T-helper 2 cell treated with Interferon-gamma antibody and Interleukin-4, amounts not matched to agents 100 ng/mL and 5 ng/mL, for 36 hours (primary cell): ENCODE data around the gene NPTX1. TPM values are rescaled to one million over a fixed set of nuclear protein-coding genes. Genes with fewer than 3 reads are reported as not detected.
"Not testable (repeated sequence)": the region's sequence is repeated elsewhere in the genome, so short reads cannot be mapped to it uniquely, and the experiment has no call there.

Experiments
- intact Hi-C: fragments of 100-400 bp; cut with micrococcal nuclease; formaldehyde crosslinking; loops from one replicate; pipeline ENCODE4 v1.15.1; 2023
- total RNA-seq: library from RNA; stranded (reverse); gene quantifications from 2 replicates; pipeline ENCODE4 v1.2.3, GENCODE V29; 2022

The NPTX1 gene, protein sequence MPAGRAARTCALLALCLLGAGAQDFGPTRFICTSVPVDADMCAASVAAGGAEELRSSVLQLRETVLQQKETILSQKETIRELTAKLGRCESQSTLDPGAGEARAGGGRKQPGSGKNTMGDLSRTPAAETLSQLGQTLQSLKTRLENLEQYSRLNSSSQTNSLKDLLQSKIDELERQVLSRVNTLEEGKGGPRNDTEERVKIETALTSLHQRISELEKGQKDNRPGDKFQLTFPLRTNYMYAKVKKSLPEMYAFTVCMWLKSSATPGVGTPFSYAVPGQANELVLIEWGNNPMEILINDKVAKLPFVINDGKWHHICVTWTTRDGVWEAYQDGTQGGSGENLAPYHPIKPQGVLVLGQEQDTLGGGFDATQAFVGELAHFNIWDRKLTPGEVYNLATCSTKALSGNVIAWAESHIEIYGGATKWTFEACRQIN
- total RNA-seq = 28.3 and 29.5 TPM in 2 replicates

DNA sequence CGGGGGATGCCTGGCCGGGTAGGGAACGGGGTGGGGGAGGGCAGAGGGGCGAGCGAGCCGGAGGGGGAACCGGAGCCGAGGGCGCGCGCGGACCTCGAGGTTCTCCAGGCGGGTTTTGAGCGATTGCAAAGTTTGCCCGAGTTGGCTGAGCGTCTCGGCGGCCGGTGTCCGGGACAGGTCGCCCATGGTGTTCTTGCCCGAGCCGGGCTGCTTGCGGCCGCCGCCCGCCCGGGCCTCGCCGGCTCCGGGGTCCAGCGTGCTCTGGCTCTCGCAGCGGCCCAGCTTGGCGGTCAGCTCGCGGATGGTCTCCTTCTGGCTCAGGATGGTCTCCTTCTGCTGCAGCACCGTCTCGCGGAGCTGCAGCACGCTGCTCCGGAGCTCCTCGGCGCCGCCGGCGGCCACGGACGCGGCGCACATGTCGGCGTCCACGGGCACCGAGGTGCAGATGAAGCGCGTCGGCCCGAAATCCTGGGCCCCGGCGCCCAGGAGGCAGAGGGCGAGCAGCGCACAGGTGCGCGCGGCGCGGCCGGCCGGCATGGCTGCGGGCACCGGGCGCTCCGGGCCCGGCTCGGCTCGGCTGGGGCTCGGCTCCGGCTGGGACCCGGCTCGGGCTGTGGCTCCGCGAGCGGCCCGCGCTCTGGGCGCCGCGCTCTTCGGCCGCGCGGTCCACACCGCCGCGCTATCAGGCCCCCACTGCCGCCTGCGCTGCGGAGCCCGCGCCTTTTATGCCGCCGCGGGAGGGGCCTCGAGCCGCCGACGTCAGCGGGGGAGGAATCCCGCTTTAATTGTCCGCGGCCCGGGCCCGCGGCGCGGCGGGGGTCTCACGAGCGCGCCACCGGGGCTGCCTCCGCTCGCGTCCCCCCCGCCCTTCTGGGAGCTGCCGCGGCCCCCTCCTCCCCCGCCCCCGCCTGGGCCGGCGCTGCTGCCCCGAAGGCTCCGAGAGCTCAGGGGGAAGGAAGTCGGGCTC, at the start of gene NPTX1:
NPTX1 (minus strand) TSS at position 698 of the 967 bp plus-strand sequence; CDS start at position 537, 161 bp downstream.
- intact Hi-C loops = no loop called here

DNA sequence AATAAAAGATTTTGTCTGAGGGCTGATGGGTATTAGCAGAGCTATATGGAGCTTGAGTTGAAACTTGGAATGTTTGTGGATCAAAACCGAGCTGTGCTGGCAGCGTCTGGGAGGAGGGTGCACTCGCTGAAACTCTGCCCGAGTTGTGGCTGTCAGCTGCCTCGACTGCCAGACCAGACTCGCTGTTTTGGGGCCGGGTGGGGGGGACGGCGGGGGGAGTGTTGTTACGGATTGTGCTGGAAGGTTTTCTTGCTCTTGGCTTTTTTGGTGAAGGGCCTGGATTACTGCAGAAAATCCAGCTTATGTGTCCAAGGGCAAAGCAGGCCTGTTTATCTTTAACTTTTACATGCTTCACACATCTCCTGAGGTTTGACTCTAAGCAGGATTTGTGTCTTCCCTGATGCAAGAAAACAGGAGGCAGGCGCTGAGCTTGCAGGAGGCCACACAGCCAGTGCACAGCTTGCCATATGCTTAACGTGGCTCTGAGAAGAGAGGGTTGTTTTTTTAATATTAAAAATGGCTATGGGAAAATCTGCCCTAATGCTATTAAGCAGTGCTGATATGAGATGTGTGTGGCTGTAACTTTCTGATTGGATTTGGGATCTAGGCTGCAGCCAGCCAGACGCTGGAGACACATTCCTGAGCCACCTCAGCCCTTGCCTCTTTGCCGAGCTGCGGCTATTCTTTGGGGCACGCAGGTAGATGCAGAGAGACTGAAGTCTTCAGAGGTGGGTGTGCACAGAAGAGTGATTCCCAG, 47.7 kb upstream of the NPTX1 start:
- intact Hi-C loops = no loop called here

DNA sequence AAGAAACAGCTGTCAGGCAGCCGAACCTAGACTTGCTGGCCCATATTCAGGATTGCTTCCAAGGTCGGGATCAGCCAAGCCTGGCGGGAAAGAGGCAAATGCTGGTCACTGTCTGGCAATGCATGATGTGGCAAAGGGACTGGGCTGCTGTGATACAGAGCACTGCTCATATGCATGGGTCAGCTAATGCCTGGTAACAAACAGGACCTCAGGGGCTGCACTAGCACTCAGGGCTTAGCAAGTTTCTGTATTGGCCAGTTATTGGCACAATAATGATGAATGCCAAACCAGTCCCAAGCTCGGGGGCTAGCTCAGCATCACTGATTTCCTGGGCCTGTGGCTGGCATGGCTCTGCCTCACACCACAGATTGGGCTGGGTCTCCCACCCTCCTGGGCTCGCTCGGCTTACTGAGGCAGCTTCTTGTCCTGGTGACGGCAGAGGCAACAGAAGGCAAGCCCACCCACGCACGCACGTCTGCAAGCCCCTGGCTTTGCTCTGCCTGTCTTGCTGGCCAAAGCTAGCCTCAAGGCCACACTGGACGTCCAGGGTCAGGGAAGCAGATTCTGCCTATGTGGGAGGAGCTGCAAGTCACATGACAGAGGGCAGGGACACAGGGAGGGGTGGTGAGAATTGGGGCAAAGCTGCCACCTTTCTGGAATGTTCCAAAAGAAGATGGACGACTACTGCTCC, 46.8 kb upstream of the NPTX1 start:
- intact Hi-C loops = no loop called here

DNA sequence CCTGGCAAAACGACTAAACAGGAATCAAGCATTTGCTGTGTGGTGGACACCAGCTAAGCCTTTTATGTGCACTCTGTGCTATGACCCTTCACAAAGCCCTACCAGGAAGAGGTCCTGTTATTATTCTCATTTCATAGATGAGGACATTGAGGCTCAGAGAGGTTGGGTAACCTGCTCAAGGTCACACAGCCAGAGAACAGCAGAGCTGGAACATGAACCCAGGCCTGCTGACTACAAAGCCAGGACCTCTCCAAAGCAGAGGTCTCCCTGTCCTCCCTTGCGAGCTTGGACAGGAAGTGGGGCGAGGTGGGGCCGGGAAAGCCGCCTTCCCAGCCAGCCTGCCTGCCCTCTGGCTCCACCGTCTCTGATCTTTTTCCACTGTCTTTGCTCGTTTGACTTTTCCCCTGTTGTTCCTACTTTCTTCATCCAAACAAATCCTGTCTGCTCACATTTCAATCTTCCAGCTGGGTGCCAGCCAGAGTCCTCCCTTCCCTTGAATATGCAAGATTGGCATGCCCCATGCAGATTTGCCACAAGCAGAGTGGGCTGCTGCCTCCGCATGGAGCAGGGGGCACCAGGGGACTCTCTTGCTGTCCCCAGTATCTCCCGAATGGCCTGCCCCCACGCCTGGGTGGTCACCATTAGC, 44.5 kb upstream of the NPTX1 start:
- intact Hi-C loops = no loop called here

DNA sequence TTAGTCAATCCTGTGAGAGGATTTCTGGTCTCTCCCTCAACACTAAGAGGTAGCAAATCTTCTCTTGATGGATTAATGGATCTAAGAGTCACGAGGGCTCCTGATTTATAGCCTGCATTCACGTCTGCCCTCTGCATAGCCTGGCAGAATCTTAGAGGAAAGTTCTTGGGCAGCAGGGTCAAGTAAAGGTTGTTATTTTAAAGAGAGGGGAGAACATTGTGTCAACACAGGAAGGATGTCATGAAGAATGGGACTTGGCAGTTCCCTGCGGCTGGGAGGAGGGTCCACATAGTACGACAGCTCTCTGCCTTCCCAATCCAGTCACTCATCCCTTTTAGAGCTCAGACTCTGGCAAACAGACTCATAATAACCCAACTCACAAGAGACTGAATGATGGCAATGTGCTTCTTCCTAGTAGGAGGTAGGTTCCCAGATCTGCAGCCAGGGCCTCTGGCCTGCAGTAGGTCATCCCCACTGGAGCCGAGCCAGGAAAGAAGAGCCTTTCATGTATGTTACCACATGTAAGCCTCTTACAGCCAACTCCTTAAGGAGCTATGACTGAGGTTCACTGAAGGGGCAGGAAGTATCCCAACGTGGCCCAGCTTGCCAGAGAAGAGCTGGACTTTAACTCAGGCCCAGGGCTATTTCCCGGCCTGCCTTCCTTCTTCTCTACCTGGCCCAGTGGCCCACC, 42.8 kb upstream of the NPTX1 start:
- intact Hi-C loops = no loop called here

DNA sequence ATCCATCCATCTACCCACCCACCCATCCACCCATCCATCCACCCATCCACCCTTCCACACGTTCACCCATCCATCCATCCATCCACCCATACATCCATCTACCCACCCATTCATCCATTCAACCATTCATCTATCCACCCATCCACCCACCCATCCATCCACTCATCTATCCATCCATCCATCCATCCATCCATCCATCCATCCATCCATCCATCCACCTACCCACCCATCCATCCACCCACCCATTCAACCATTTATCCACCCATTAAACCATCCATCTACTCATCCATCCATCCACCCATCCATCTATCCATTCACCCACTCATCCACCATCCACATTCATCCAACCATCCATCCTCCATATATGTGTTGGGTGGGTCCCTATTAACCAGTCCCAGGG, 42.0 kb upstream of the NPTX1 start:
- intact Hi-C loops = no loop called here

DNA sequence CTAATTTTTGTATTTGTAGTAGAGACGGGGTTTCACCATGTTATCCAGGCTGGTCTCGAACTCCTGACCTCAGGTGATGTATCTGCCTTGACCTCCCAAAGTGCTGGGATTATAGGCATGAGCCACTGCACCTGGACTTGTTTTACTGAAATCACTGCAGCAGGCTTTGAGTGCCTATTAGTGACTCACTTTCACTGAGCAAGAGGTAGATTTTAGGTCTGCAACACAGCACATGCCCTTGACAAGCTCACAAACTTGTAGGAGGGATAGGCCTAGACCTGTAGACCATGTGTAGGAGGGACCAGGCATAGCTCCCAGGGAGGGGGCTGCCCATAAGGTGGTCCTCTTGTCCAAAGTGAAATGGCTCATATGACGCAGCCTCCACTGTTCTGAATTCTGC, 41.2 kb upstream of the NPTX1 start:
- intact Hi-C loops = no loop called here

DNA sequence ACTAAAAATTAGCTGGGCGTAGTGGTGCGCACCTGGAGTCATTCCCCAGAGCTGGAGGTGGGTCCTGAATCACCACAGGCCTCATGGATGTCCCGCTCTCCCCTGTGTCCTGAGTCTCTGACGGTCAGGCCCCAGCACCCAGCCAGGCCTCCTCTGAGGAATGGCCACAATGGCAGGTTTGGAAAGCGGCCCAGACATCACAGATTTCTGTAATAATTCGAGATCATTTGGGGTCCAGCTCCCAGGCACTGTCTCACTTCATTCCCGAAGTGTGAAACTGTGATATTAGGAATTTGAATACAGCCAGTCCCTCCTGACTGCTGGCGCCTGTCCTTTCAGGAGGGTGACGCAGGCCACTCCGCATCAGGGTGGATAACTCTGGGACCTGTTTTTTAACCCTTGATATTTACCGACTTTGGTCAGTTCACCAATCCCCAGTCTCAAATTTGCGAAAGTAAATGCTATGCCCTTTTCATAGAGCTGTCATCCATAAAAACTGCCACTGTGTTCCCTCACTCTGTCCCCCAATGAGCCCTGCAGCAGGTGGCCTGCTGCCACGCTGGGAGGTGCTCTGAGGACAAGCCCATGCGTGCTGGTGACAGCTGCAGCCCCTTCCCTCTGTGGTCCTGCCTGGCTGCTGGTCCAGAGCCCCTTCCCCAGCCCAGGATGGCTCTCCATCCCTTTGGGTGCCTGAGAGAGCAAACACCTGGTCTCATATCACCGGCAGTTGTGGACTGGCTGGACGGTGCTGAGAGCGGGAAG, 39.9 kb upstream of the NPTX1 start:
- intact Hi-C loops = no loop called here

DNA sequence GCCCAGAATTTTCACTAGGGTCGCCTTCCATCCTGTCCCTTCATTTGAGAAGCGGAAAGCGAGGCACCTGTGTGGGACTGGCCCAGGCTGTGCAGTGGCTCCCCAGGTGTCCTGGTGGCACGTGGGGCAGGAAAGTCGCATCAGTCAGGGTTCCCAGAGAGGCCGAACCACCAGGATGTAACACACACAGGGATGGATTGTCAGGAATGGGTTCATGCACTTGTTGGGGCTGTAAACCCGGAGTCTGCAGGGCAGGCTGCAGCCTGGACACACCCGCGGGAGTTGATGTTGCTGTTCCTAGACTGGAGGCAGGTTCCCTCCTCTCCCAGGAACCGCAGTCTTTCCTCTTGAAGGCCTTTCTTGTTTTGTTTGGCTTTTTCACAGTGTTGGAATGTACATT, 37.5 kb upstream of the NPTX1 start:
- intact Hi-C loops = no loop called here

DNA sequence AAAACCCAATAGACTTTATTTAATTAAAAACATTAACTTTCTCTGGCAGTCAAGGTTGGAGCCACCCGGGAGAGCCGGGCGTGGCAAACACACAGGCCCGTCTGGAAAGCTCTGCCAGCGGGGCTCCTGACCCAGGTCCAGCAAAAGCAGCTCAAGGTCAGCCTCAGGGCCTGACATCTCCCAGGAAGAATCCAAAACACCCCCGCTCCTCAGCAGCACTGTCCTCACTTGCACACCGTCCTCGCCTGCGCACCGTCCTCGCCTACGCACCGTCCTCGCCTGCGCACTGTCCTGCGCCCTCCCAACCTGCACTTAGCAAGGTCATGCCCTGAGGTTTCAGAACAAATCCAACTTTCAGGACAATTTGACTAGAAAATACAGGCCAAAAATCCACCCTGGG, 36.8 kb upstream of the NPTX1 start:
- intact Hi-C loops = no loop called here

DNA sequence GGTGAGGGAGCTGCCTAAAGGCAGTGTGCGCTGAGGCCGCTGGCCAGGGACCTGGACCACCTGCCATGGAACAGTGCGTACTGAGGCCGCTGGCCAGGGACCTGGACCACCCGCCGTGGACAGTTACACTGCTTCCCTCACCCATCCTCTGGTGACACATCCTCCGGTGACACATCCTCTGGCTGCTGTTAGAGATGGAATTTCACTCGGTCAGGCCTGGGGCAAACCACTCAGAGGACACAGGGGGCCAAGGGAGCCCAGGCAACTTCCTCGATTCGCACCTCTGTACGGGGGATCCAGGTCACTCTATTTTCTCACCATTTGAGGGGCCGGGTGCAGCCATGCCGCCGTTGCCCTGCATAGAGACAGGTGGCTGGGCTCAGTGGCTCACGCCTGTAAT, 35.8 kb upstream of the NPTX1 start:
- intact Hi-C loops = no loop called here

DNA sequence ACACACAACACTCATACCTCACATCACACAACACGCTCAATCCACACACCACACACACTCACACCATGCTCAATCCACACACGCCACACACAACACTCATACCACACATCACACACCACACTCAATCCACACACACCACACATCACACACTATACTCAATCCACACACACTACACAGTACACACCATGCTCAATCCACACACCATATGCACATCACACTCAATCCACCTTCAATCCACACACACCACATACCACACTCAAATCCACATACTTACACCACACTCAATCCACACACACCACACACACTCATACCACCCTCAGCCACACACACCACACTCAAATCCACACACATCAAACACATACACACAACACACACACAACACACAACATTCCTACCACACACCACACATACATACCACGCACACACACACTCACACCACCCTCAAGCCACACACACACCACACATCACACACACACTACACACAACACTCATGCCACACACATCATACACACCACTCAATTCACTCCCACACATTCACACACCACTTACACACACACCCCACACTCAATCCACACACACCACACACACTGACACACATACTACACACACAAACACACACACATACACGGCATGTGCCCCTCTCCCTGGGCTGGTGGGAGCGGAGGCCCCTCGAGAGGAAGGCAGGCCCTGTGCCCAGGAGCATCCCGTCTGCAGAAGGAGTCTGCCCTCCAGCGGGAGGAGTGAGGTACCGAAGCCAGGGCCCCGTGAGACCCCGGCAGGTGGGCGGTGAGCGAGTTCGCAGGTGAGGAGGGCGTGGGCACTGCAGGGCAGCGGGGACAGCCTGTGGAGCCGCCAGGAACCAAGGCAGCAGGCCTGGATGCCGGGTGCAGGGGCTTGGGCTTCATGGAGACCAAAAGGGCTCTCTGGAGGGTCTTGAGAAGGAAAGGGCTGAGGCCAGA, 35.1 kb upstream of the NPTX1 start:
- intact Hi-C loops = no loop called here

DNA sequence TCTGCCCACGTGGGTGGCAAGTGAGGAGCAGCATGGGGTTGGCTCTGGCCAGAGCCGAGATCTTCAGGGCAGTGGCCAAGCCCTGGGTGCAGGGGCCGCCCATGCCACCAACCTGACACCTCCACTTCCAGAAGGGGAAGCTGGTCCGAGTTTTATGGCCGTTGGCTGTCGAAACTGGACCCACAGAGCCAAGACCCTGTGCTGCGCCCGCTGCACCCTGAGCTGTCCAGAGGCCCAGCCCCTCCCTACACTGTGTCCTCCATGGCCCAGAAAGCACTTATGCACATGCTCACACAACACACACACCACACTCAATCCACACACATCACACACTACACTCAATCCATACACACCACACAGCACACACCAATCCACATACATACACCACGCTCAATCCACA, 34.4 kb upstream of the NPTX1 start:
- intact Hi-C loops = no loop called here

DNA sequence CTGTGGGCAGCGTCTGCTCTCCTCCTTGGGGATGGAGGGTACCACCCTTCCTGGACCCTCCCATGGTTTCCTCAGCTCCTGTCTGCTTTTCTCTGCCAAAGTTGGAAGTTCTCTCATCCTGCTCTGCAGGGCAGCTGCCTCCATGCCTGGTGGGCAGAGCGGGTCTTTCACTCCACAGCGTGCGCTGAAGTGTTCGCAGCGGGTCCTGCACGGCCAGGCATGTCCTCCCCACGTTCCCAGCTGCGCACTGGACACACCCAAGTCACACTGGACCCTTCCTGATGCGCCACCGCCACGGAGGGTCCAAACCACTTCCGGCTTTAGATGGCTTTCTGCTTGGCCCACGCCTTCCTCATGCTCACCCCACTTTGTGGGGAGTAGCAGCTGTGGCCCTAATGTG, 33.7 kb upstream of the NPTX1 start:
- intact Hi-C loops = no loop called here

DNA sequence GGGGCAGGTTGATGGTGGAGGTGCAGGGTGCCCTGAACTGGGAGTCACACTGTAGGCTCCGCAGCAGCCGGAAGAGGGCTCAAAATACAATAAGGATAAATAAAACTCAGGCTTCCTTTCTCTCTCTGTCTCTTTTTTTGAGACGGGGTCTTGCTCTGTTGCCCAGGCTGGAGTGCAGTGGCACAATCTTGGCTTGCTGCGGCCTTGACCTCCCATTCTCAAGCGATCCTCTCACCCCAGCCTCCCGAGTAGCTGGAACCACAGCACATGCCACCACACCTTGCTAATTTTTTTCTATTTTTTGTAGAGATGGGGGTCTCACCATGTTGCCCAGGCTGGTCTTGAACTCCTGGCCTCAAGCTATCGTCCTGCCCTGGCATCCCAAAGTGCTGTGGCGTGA, 32.9 kb upstream of the NPTX1 start:
- intact Hi-C loops = no loop called here

DNA sequence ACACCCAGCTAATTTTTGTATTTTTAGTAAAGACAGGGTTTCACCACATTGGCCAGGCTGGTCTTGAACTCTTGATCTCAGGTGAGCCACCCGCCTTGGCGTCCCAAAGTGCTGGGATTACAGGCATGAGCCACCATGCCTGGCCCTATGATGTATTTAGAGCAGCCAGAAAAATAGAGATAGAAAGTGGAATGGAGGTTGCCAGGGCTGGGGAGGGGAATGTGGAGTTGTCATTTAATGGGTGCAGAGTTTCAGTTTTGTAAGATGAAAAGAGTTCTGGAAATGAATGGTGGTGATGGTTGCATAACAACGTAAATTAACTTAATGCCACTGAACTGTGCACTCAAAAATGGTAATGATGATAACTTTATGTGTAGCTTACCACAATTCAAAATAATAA, 31.6 kb upstream of the NPTX1 start:
- intact Hi-C loops = no loop called here

DNA sequence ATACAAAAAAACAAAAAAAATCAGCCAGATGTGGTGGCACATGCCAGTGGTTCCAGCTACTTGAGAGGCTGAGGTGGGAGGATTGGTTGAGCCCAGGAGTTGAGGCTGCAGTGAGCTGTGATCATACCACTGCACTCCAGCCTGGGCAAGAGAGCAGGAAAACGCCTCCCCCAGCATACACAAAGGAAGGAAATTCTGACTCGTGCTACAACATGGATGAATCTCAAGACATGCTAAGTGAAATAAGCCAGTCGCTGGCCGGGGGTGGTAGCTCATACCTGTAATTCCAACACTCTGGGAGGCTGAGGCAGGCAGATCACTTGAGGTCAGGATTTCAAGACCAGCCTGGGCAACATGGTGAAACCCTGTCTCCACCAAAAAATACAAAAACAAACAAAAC, 30.8 kb upstream of the NPTX1 start:
- intact Hi-C loops = not testable (repeated sequence)
